Forelimb muscle (tissue), 1 donor: Measurements from ENCODE around the gene ZNF486. TPM values are rescaled to one million over a fixed set of nuclear protein-coding genes. Genes with fewer than 3 reads are reported as not detected.
"Not testable (repeated sequence)": the region's sequence is repeated elsewhere in the genome, so short reads cannot be mapped to it uniquely, and the experiment has no call there.

Experiments
- DNase-seq: peaks from one replicate; pipeline ENCODE4 v3.0.0-alpha.2; 2013; ENCODE audit warnings: low read depth
- polyA plus RNA-seq: library from polyadenylated mRNA; unstranded; fragments of 120-200 nt; gene quantifications from one replicate; pipeline ENCODE4 v1.2.1, GENCODE V29; 2013; ENCODE audit not compliant: insufficient read length

Gene ZNF486
- polyA plus RNA-seq = 5.2 TPM

GRCh38 chr19:20167020-20167644 lies at the start of gene ZNF486:
Gene ZNF486, plus strand, starts transcription at chr19:20167214. Its CDS starts 117 bp downstream, at chr19:20167331.
- DNase-seq = peak; percentile 93

GRCh38 chr19:20118064-20118839 lies 48.8 kb upstream of the ZNF486 start:
- not testable (repeated sequence) for DNase-seq

GRCh38 chr19:20124879-20125278 lies 42.1 kb upstream of the ZNF486 start:
- no peak for DNase-seq

DNA sequence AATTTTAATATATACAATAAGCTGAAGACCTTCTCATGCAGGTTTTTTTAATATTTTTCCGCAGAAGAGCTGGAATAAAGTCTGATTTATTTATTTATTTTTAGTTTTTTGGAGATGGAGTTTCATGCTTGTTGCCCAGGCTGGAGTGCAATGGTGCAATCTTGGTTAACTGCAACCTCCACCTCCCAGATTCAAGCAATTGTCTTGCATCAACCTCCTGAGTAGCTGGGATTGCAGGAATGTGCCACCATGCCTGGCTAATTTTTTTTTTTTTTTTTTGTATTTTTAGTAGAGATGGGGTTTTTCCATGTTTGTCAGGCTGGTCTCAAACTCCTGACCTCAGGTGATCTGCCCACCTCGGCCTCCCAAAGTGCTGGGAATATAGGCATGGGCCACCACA lies 34.1 kb upstream of the ZNF486 start:
- not testable (repeated sequence) for DNase-seq

DNA sequence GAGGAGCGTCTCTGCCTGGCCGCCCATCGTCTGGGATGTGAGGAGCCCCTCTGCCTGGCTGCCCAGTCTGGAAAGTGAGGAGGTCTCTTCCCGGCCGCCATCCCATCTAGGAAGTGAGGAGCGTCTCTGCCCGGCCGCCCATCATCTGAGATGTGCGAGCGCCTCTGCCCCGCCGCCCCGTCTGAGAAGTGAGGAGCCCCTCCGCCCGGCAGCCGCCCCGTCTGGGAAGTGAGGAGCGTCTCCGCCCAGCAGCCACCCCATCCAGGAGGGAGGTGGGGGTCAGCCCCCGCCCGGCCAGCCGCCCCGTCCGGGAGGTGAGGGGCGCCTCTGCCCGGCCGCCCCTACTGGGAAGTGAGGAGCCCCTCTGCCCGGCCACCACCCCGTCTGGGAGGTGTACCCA lies 29.3 kb upstream of the ZNF486 start:
- DNase-seq = not testable (repeated sequence)

DNA sequence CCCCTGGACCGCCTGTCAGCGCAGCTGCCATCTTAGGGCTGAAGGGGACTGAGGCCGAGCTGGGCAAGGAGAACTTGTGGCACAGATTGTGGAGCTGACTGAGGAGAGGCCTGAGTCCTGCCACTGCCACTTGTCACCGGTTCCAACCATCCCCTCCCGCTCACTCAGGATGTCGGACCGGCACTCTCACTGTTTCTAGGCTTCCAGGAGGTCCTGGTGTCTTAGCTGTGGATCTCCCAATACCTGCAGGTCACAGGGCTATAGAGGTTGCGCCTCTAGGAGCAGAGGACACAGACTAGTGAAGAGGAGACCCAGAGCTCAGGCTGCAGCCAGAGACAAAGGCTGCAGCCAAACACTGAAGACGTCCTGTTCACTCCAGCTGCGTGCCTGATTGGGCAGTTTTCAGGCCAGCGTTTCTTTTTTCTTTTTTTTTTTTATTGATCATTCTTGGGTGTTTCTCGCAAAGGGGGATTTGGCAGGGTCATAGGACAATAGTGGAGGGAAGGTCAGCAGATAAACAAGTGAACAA lies 15.3 kb upstream of the ZNF486 start:
- DNase-seq = no peak

- DNase-seq = not testable (repeated sequence)
Observed at GRCh38 chr19:20152506-20152905, 14.5 kb upstream of the ZNF486 start.

DNA sequence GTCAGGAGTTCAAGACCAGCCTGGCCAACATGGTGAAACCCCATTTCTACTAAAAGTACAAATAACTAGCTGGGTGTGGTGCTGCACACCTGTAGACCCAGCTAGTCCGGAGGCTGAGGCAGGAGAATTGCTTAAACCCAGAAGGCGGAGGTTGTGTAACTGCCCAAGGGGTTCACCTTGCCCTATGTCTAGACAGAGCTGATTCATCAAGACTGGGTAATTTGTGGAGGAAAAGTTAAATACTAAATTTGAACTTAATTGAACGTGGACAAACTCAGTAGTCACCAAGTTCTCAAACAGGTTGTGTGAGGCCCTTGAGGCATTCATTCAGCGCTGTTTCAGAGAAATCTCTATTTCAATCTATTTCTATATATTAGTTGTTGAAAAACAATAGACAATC lies 13.7 kb upstream of the ZNF486 start:
- DNase-seq = no peak

DNA sequence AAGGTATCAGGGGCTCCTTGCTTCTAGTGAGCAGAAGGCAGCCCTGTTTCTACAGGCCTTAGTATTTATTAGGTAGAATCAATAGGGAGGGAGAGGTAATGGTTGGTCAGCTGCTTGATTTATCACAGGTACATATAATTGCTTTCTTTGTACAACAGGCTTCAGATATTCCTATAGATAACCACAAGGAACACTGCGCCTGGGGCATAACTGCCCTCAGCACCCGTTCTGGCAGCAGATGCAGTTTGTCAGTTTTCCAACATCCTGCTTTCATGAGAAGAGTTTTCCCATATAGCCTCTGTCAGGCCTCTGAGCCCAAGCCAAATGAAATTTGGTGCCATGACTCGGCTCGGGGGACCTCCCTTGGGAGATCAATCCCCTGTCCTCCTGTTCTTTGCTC lies 12.4 kb upstream of the ZNF486 start:
- DNase-seq = no peak

DNA sequence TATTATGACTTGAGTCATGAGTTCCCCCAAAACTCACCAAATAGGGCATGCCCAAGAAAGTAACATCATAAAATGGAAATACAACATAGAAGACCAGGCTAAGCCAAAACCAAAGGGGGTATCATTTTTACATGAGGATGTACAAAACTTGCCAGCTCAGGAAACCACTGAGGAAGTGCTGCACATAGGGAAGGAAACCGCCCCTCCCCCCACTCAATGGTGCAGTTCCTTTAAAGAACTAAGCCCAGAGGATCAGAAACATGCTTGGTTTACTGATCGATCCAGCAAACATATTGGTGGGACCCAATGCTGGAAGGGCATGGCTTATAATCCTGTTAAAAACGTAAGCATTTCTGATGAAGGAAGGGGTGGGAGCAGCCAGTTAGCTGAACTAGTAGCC lies 4.2 kb upstream of the ZNF486 start:
- no peak for DNase-seq

DNA sequence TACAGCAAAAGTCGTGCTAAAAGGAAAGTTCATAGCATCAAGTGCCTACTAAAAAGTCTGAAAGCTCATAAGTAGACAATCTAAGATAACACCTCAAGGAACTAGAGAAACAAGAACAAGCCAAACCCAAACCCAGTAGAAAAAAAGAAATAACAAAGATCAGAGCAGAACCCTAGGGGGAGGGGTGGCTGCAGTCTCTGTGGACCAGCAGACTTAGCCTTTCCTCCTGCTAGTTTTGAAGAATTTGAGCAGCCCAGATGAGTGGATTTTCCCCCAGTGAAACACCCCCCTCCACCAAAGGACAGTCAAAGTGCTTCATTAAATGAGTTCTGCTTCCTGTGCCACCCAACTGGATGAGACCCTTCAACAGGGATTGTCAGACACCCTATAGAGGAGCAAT lies 2.6 kb upstream of the ZNF486 start:
- DNase-seq = no peak

GRCh38 chr19:20165971-20166592 lies 932 bp upstream of the ZNF486 start:
- DNase-seq = no peak

GRCh38 chr19:20167651-20168122 lies 673 bp downstream of the ZNF486 start:
- no peak for DNase-seq

GRCh38 chr19:20171285-20171684 lies 4.3 kb downstream of the ZNF486 start:
- DNase-seq = no peak

GRCh38 chr19:20175848-20176247 lies 8.8 kb downstream of the ZNF486 start:
- not testable (repeated sequence) for DNase-seq

DNA sequence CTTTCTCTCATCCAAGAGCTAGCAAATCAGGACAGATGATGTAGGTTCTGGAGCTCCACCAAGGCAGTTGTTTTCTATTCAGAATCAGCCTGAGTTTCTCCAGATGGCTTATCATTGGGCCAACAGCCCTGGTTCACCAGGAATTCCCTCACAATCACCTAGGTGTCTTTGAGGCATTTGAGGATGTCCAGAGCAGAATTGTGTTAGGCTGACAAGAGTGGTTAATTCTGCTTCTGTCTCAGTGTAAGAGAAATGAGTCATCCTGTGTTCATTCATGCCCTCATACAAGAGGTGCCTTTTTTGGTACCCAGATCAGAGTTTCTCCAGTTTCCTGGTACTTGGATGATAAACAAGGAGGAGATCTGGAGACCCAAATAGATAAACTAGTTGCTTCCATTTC lies 12.9 kb downstream of the ZNF486 start:
- not testable (repeated sequence) for DNase-seq

DNA sequence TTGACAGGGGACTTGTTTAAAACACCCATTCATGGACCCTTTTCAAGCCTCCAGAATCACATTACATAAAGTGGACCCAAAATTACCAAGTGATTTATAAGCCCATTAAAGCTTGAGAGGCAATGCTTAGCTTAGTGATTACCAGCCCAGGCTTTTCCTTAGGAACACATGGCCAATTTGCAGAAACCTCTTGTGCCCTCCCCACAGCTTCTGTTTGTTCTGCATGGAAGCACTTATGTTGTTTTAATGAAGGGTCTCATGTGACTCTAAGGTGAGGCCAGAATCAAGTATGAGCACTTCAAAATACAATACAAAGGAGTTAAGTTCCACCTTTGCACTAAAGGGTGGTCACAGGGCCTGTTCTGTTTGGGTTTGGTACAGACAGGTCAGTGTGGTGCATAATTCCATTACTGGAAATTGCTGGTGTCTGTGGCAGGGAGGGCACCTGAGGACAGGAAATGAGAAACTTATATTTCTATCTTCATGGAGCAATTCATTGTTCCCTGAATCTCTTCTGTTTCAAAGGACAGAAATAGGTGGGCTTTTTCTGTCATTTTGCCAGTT lies 15.3 kb downstream of the ZNF486 start:
- no peak for DNase-seq

DNA sequence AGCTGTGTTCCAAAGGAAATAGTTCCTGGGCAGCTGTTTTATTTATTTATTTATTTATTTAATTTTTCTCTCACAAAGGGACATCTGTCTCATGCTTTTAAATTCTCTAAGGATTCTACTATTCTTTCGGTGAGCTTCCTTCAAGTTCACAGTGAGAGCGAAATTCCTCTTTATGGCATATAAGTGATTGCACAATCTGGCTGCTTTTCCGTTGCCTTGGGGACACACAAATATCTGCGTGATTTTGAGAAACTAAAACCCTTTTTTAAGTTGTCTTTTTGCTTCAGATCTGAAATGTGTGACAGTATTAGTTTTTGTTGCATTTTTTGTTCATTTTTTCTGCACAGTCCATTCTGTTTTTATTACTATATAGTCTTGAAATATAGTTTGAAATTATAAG lies 19.2 kb downstream of the ZNF486 start:
- DNase-seq = no peak

DNA sequence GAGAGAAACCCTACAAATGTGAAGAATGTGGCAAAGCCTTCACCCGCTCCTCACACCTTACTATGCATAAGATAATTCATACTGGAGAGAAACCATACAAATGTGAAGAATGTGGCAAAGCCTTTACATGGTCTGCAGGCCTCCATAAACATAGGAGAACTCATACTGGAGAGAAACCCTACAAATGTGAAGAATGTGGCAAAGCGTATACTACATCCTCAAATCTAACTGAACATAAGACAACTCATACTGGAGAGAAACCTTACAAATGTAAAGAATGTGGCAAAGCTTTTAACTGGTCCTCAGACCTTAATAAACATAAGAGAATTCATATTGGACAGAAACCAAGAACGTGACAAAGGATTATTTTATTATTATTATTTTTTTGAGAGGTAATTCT lies 30.7 kb downstream of the ZNF486 start:
- no peak for DNase-seq

GRCh38 chr19:20209051-20209450 lies 42.0 kb downstream of the ZNF486 start:
- DNase-seq = no peak

- DNase-seq = not testable (repeated sequence)
Observed at GRCh38 chr19:20214366-20214765, 47.4 kb downstream of the ZNF486 start.

DNA sequence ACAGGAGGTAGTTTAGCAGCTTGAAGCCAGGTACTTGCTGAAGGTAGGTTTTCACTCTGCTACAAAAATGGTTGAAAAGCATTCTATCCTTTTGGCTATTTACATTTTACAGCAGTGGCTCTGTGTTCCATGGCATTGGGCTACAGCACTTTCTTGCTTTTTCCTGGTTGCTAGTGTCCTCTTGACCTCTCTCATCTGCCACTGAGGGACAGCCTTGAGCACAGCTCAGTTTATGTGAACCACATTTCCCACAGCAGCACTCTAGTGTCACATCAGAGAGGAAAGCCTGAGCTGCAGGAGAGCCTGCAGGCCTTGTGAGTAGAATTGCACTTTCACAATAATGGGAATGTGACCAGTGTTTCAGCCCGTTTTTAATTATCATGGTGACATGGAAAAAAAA lies 54.6 kb downstream of the ZNF486 start:
- not testable (repeated sequence) for DNase-seq
